Right hindlimb (tissue), 1 donor: ENCODE data around the gene ZNF141.

Experiments
- DNase-seq: peaks from one replicate; pipeline ENCODE4 v3.0.0-alpha.2; 2018

The ZNF141 gene

GRCh38 chr4:337143-337931 lies at the start of gene ZNF141:
Gene ZNF141, plus strand, starts transcription at chr4:337814. Its CDS starts 170 bp downstream, at chr4:337984.
- DNase-seq = peak; percentile 99

- DNase-seq = no peak
Measured at GRCh38 chr4:288891-289290, 48.7 kb upstream of the ZNF141 start.

GRCh38 chr4:294732-295131 lies 42.9 kb upstream of the ZNF141 start:
- no peak for DNase-seq

- no peak for DNase-seq
Measured at GRCh38 chr4:302381-302780, 35.2 kb upstream of the ZNF141 start.

- DNase-seq = peak; percentile 19
Measured at GRCh38 chr4:304516-304915, 33.1 kb upstream of the ZNF141 start.

GRCh38 chr4:304969-305680 lies 32.5 kb upstream of the ZNF141 start, which contains the start of gene ZNF732:
Gene ZNF732, minus strand, starts transcription at chr4:305474. Its CDS starts 164 bp downstream, at chr4:305310.
- peak; percentile 80 for DNase-seq

- no peak for DNase-seq
Measured at GRCh38 chr4:306551-306961, 31.1 kb upstream of the ZNF141 start.

GRCh38 chr4:309807-310206 lies 27.8 kb upstream of the ZNF141 start:
- DNase-seq = no peak

GRCh38 chr4:314296-314903 lies 23.2 kb upstream of the ZNF141 start:
- no peak for DNase-seq

GRCh38 chr4:328729-329128 lies 8.9 kb upstream of the ZNF141 start:
- DNase-seq = no peak

GRCh38 chr4:335515-335914 lies 2.1 kb upstream of the ZNF141 start:
- no peak for DNase-seq

GRCh38 chr4:336099-336892 lies 1.3 kb upstream of the ZNF141 start:
- peak; percentile 47 for DNase-seq

GRCh38 chr4:336893-337142 lies 796 bp upstream of the ZNF141 start:
- DNase-seq = no peak

GRCh38 chr4:337932-338758 lies 531 bp downstream of the ZNF141 start:
- no peak for DNase-seq

GRCh38 chr4:338759-339097 lies 1.1 kb downstream of the ZNF141 start:
- no peak for DNase-seq

- DNase-seq = no peak
Measured at GRCh38 chr4:340011-340410, 2.4 kb downstream of the ZNF141 start.

GRCh38 chr4:373062-373839 lies 35.6 kb downstream of the ZNF141 start:
- DNase-seq = no peak

GRCh38 chr4:374298-375160 lies 36.9 kb downstream of the ZNF141 start:
- DNase-seq = no peak

- DNase-seq = no peak
Measured at GRCh38 chr4:384311-385010, 46.8 kb downstream of the ZNF141 start.
